NCI-H146 treated with DMSO at 0.1 percent for 48 hours (cell line): ENCODE measurements around the gene RPL23.
A peak's percentile ranks its signal among the peaks of the same experiment; 100 is the strongest.

Source experiments
- DNase-seq: peaks from one replicate; lab custom pipeline; 2025; ENCODE audit not compliant: unreplicated experiment; lab: John Stamatoyannopoulos, UW

RPL23 gene

DNA sequence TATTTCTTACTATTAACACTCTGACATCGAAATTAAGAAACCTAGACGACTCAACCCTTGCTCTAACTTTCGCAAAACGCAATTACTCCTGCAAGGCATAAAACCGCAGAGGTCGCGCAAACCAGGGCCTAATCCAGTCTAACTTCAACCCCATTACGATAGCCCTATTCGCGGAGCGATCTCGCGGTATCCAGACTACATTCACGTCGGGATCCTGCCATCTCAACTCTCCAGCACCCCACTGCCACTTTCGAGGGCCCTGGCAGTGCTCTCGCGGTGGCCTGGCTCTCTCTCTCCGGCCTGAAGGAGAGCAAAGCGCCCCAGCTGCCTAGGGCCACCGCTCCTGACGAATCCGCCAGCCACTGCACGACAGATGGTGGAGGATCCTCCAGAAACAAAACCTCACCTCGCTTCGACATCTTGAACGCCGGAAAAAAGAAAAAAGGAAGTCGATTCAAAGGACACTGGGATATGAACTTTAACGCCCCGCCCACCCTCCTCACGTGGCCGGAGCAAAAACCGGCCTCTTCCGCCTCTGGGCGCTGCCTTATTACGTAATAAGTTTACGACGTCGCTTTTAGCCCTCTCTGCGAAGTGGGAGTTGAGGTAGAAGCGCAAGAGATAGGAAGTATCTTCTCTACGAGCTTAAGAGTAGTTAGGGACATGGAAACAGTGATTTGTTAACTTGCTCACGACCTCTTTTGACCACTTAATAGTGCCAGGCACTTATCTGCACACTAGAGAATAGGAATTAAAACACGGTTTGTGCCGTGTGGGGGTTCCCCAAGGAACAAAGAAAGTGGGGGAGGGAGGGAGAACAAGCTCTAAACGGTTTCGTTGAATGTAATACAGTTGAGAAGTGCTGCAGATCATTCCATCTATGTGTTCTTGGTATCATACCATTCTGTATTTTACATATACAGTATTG lies at the start of gene RPL23:
RPL23 (minus strand) TSS at position 430 of the 928 bp plus-strand sequence; CDS start at position 419, 11 bp downstream.
- peak; percentile 94 for DNase-seq

DNA sequence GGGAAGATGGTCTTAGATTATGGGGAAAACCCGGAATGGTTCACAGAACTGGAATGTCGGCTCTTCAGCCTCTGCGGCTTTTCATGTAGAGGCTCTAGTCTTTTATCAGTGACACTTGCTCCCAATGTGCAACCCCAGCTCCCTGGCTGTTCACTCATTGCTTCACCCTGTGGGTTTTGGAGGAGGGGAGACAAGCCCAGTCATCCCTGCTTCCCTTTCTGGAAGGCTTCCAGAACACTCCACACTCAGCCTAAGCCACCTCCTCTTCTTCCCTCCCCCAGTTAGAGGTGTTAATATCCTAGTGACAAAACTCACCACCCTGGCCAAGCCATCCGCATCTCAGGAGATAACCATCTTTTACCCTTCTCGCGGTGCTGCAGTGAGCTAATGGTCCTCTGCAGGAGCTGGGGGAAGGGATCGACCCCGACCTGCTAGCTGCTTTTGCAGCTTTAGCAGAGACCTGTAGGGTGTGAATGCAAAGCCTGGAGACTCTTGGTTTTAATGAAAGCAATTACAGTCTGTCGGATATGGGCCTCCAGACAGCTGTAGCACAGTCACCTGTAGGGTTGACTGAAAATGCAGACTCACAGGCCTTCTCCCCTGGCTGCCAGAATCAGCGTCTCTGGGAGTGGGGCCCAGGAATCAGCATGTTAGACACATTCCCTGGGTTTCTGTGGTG lies 47.6 kb upstream of the RPL23 start:
- DNase-seq, result no peak

DNA sequence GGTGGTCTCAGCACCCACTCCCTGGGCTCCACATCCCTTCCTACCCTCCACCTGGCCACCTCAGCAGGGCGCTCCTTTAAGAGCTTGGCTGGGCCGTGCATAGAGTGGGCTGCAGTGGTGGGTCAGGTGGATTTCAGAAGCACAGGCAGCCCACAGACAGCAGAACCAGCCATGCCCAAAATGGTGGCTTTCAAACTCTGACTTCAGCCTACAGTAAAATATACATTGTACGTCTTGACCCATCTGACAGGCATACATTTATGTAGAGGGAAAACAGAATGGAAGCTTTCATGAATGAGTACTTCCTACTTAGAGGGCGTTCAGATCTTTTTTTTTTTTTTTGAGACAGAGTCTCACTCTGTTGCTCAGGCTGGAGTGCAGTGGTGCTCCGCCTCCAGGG lies 45.9 kb upstream of the RPL23 start:
- no peak for DNase-seq

DNA sequence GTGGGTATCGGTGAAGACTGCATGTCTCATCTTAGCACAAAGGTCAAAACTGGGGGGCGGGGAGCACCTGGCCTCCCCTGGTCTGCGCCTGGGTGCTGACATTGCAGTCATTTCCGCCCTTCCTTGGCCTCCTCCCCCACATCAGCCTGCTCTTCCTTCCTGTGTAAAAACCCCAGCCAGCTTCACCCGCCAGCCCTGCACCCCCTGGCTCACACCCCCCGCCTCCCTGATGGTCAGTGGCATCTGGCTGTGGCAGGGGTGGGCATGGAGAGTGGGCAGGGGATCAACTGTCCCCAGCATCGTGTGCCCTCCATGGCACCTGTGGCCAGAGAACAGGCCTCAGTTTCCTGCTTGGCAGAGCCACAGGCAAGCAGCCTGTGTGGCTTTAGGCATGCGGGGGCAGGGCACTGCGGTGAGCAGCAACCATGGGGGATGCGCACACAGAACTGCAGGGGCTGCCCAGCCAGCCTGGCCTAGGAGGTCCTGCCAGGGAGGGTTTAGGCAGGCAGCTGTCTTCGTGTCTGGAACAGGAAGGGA lies 45.4 kb upstream of the RPL23 start:
- no peak for DNase-seq

- no peak for DNase-seq
Observed at GRCh38 chr17:38898291-38898679, 44.8 kb upstream of the RPL23 start.

DNA sequence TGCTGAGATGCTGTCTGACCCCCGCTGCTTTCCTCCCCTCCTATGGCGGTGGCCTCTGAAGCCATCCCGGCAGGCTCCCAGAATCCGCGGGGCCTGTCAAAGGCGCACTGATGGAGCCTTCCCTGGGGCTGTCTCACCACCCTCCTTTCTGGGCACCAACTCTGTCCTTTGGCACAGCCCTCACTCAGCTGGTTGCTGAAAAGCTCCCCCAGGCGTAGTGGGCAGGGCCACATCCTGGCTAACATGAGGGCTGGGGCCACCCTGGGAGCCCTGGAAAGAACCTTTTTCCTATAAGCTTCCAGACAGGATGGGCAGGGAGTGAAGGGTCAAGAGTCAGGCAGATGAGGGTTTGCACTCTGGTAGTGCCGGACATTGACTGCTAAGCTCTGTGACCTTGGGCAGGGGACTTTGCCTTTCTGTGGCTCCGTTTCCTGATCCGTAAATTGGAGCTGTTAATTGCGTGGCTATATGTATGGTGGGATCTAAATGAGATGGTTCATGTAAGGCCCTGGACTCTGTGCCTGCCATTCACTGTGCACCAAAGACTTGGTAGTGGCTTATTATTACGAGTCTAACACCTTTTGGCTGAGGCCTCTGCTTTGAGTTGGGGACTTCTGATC lies 44.3 kb upstream of the RPL23 start:
- no peak for DNase-seq

- no peak for DNase-seq
Observed at GRCh38 chr17:38897176-38897575, 43.7 kb upstream of the RPL23 start.

GRCh38 chr17:38896346-38896954 lies 42.9 kb upstream of the RPL23 start:
- no peak for DNase-seq

DNA sequence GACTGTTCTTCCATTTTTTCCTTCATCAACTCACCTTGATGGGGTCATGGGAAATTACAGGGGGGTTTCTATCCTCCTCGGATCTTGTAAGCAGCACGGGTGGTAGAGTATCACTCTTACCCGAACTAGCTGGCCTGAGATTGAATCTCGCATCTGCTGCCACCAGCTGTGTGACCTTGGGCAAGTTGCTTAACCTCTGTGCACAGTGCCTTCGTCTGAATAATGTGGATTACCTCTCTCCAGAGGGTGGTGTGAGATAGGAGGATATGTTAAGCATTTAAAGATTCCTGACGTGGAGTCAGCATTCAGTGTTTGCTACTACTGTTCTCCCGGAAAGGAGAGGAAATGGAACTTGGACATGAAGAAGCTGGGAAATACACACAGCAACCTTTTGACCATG lies 40.8 kb upstream of the RPL23 start:
- DNase-seq, result no peak

GRCh38 chr17:38893607-38894006 lies 40.1 kb upstream of the RPL23 start:
- no peak for DNase-seq

- DNase-seq, result no peak
Observed at GRCh38 chr17:38893113-38893512, 39.6 kb upstream of the RPL23 start.

DNA sequence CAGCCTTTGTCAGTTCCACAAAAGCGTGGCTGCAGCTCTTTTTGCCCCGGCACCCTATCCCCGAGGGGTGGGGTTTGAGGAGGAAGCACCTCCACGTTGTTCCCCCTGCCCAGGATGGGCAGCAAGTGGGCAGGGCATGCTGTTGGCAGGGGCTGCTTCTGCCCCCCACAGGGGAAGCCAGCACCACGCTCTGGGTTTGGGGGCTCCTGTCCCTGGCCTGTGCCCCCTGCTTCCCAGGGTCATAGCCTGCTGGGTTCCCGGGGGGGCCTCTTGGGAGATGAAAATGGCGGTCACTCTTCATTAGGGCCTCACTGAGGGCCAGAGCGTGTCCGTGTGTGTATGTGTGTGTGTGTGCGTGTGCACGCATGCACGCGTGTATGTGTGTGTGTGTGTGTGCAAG lies 39.1 kb upstream of the RPL23 start:
- no peak for DNase-seq

GRCh38 chr17:38892083-38892482 lies 38.6 kb upstream of the RPL23 start:
- no peak for DNase-seq

GRCh38 chr17:38891441-38891840 lies 37.9 kb upstream of the RPL23 start:
- DNase-seq, result no peak

- no peak for DNase-seq
Observed at GRCh38 chr17:38890410-38890746, 36.9 kb upstream of the RPL23 start.

GRCh38 chr17:38889745-38890409 lies 36.4 kb upstream of the RPL23 start:
- DNase-seq, result no peak

DNA sequence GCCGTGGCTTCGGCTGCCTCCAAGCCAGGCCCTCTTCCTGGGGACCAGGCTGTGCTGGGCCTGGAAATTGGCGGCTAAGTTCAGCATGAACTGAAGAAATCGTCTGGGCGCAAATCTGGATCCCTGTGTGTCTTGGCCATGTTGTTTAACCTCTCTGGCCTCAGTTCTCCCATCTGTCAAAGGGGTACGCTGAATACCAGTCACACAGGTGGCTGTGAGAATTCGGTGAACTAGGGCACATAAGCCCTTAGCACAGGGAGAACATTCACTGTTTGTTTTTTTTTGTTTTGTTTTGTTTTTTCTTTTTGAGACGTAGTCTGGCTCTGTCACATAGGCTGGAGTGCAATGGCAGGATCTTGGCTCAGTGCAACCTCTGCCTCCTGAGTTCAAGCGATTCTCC lies 35.3 kb upstream of the RPL23 start:
- no peak for DNase-seq

DNA sequence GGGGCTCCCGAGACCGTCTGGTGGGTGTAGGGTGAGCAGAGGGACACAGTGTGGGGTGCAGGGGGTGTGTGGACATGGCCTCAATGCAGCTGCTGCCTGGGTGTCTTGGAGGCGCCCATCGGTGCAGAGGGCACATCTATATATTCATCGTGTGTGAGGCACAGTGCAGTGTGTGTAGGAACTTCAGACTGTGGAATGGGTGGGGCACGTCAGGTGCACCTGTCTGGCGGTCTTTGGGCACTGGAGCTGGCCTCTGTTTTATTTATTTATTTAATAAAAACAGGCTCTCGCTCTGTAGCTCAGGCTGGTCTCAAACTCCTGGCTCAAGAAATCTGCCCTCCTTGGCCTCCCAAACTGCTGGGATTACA lies 33.1 kb upstream of the RPL23 start:
- no peak for DNase-seq

- no peak for DNase-seq
Observed at GRCh38 chr17:38885728-38886642, 32.5 kb upstream of the RPL23 start.
